Adrenal gland (tissue), 5 donors: ENCODE measurements around the gene DPEP2.

ENCODE experiments used
- POLR2A ChIP-seq, 2 donors: fragments of 450-650 bp; IDR thresholded peaks; one replicate each; pipeline ENCODE4 v1.6.1; 2017; ENCODE audit warnings: antibody characterized with exemption in 2 of 2, mild to moderate bottlenecking in 2 of 2, moderate library complexity in 1 of 2
- TF ChIP-seq, protein P1 (sequence below), 6 experiments: fragments of 450-650 bp in 4 of 6; fragments of 200-600 bp in 2 of 6; sonication (generic) in 1 of 6; IDR thresholded peaks; 1 replicate in 5 of 6; 2 replicates in 1 of 6; pipeline versions ENCODE4 v1.5.1 to v1.8.0; 2016 to 2021; ENCODE audit warnings: antibody characterized with exemption in 6 of 6, mild to moderate bottlenecking in 2 of 6, moderate library complexity in 1 of 6
- donor health status: DM: no; HTN: no; CAD: no.

DNA sequence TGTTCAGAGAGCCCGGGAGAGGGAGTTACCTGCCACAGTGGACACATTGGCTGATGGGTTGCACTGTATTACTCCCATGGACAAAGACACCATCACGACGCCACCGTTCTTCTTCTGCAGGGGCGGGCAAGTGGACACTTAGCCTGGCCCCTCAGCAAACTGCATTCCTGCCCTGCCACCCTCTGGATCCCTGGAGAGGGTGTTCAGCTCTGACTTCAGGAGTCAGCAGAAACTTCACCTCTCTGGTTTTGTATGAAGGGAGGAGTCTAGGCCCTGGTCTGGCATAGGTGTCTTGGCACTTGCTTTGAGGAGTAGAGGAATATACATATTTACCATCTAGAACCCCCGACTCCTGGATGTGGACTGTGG, 9.3 kb downstream of the DPEP2 start:
- TF ChIP-seq, protein P1, sequence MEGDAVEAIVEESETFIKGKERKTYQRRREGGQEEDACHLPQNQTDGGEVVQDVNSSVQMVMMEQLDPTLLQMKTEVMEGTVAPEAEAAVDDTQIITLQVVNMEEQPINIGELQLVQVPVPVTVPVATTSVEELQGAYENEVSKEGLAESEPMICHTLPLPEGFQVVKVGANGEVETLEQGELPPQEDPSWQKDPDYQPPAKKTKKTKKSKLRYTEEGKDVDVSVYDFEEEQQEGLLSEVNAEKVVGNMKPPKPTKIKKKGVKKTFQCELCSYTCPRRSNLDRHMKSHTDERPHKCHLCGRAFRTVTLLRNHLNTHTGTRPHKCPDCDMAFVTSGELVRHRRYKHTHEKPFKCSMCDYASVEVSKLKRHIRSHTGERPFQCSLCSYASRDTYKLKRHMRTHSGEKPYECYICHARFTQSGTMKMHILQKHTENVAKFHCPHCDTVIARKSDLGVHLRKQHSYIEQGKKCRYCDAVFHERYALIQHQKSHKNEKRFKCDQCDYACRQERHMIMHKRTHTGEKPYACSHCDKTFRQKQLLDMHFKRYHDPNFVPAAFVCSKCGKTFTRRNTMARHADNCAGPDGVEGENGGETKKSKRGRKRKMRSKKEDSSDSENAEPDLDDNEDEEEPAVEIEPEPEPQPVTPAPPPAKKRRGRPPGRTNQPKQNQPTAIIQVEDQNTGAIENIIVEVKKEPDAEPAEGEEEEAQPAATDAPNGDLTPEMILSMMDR (IDR thresholded peaks at IDR 0.05), result no peak
- TF ChIP-seq POLR2A (IDR thresholded peaks at IDR 0.05), result no peak
